ENCODE data around the gene TUBB. TPM values are rescaled to one million over a fixed set of nuclear protein-coding genes. Genes with fewer than 3 reads are reported as not detected.

The TUBB gene
- total RNA-seq, 6 experiments from 2014 or later = 1,052 to 1,712 (median 1,589) TPM

GRCh38 chr6:30689022-30689865, 30.9 kb upstream of the TUBB start:
- peak overlapping the region; percentile 90 for H3K27ac Mint-ChIP-seq
- no peak for TF ChIP-seq CTCF (IDR thresholded peaks at IDR 0.05)
- no peak for DNase-seq
- H3K9me3 Mint-ChIP-seq = no peaks in the 10 kb centered on the region; the same call in 1 of the 2 replicates
- H3K36me3 Mint-ChIP-seq (ENCODE audit: low read depth) = peaks cover 28% of the 10 kb centered on the region
- peak overlapping the region; percentile 90 for H3K4me3 Mint-ChIP-seq
- peaks cover 3% of the 10 kb centered on the region for H3K27me3 Mint-ChIP-seq (ENCODE audit: insufficient read depth)
- H3K4me1 Mint-ChIP-seq (ENCODE audit: low read depth) = peaks cover 57% of the 10 kb centered on the region

- Mint-ChIP-seq H3K4me3 (peak overlapping the region; percentile 90), H3K36me3 (ENCODE audit: low read depth) (peaks cover 22% of the 10 kb centered on the region), H3K27ac (peak overlapping the region; percentile 90), H3K4me1 (ENCODE audit: low read depth) (peaks cover 58% of the 10 kb centered on the region), H3K9me3 (no peaks in the 10 kb centered on the region; the same call in 1 of the 2 replicates), H3K27me3 (ENCODE audit: insufficient read depth) (peaks cover 3% of the 10 kb centered on the region)
- no peak for TF ChIP-seq CTCF (IDR thresholded peaks at IDR 0.05)
- no peak for DNase-seq
Measured at GRCh38 chr6:30689985-30690384, 30.2 kb upstream of the TUBB start.

- Mint-ChIP-seq H3K27ac (peak within 1 kb of the TSS; percentile 90), H3K4me1 (ENCODE audit: low read depth) (peaks cover 57% of the 10 kb centered on the region), H3K27me3 (ENCODE audit: insufficient read depth) (peaks cover 3% of the 10 kb centered on the region), H3K4me3 (peak within 1 kb of the TSS; percentile 90), H3K36me3 (ENCODE audit: low read depth) (peaks cover 16% of the 10 kb centered on the region), H3K9me3 (no peaks in the 10 kb centered on the region)
- TF ChIP-seq CTCF (IDR thresholded peaks at IDR 0.05) = no peak
- DNase-seq = peak; percentile 81
Measured at GRCh38 chr6:30690403-30691207, 29.5 kb upstream of the TUBB start, which contains the start of gene NRM. NRM (minus strand) TSS chr6:30690984; CDS start chr6:30690974, 10 bp downstream.

- Mint-ChIP-seq H3K27ac (peak overlapping the region; percentile 89), H3K27me3 (ENCODE audit: insufficient read depth) (peaks cover 3% of the 10 kb centered on the region; the same call in 1 of the 2 replicates), H3K4me1 (ENCODE audit: low read depth) (peaks cover 56% of the 10 kb centered on the region), H3K4me3 (peak overlapping the region; percentile 90), H3K36me3 (ENCODE audit: low read depth) (peaks cover 9% of the 10 kb centered on the region), H3K9me3 (no peaks in the 10 kb centered on the region)
- no peak for DNase-seq
- no peak for TF ChIP-seq CTCF (IDR thresholded peaks at IDR 0.05)
Measured at GRCh38 chr6:30691208-30691847, 28.8 kb upstream of the TUBB start.

GRCh38 chr6:30696432-30696831, 23.7 kb upstream of the TUBB start:
- DNase-seq = no peak
- Mint-ChIP-seq H3K9me3 (no peaks in the 10 kb centered on the region), H3K27me3 (ENCODE audit: insufficient read depth) (no peaks in the 10 kb centered on the region), H3K4me1 (ENCODE audit: low read depth) (peaks cover 19% of the 10 kb centered on the region), H3K36me3 (ENCODE audit: low read depth) (no peaks in the 10 kb centered on the region; the same call in 1 of the 2 replicates), H3K4me3 (no peak overlapping the region), H3K27ac (no peak overlapping the region)
- no peak for TF ChIP-seq CTCF (IDR thresholded peaks at IDR 0.05)

Measured in HFFc6 (cell line).